WERI-Rb-1 (cell line): ENCODE measurements around the gene ABCC5.
A peak's percentile ranks its signal among the peaks of the same experiment; 100 is the strongest.
"Not testable (repeated sequence)": the region's sequence is repeated elsewhere in the genome, so short reads cannot be mapped to it uniquely, and the experiment has no call there.

ENCODE experiments used
- DNase-seq: peaks from one replicate; pipeline ENCODE4 v3.0.0-alpha.2; 2020
- H3K27ac ChIP-seq: fragments of 250-450 bp; sonication (Bioruptor Pico); 2 replicates; pipeline ENCODE4 v1.5.1; 2020; ENCODE audit warnings: mild to moderate bottlenecking, moderate library complexity
- H3K27me3 ChIP-seq: fragments of 250-450 bp; sonication (Bioruptor Pico); 2 replicates; pipeline ENCODE4 v1.5.1; 2021; ENCODE audit warnings: mild to moderate bottlenecking, low read depth, moderate library complexity; ENCODE audit not compliant: insufficient read depth, severe bottlenecking
- H3K36me3 ChIP-seq: fragments of 250-450 bp; sonication (Bioruptor Pico); 2 replicates; pipeline ENCODE4 v1.5.1; 2020; ENCODE audit warnings: mild to moderate bottlenecking, moderate library complexity
- H3K4me3 ChIP-seq: 2 replicates; pipeline ENCODE4 v1.5.1; 2011; ENCODE audit warnings: low read depth, mild to moderate bottlenecking, control low read depth, low read length
- H3K9me3 ChIP-seq: fragments of 250-450 bp; sonication (Bioruptor Pico); 2 replicates; pipeline ENCODE4 v1.5.1; 2021; ENCODE audit warnings: mild to moderate bottlenecking, moderate library complexity; ENCODE audit not compliant: severe bottlenecking
- TF ChIP-seq, protein P1 (sequence below): IDR thresholded peaks from 2 replicates; pipeline ENCODE4 v1.5.1; 2011; ENCODE audit warnings: low read depth, mild to moderate bottlenecking, control low read depth, inconsistent platforms, low read length

ABCC5 gene

DNA sequence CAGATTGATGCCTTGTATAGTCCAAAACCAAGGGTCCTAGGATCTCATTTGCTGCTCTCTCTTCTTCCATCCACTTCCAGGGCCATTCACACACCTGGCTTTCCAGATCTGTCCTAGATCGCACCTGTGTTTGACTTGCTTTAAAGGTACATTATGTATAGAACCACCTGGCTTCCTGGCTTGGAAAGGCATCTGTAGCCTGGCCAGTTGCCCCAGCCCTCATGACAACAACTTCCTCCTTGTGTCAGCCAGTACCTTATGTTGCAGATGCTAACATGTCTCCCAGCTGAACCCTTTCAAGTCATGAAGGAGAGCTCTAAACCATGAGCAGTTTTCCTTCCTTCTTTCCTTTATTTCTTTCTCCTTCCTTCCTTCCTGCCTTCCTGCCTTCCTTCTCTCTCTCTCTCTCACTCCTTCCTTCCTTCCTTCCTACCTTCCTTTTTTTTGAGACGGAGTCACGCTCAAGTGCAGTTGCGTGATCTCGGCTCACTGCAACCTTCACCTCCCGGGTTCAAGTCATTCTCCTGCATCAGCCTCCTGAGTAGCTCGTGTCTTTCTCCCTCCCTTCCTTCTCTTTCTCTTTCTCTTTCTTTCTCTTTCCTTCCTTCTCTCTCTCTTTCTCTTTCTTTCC, 32.6 kb upstream of the ABCC5 start:
- H3K4me3 ChIP-seq = no peak overlapping the region
- H3K9me3 ChIP-seq = no peaks in the 10 kb centered on the region
- TF ChIP-seq, protein P1, sequence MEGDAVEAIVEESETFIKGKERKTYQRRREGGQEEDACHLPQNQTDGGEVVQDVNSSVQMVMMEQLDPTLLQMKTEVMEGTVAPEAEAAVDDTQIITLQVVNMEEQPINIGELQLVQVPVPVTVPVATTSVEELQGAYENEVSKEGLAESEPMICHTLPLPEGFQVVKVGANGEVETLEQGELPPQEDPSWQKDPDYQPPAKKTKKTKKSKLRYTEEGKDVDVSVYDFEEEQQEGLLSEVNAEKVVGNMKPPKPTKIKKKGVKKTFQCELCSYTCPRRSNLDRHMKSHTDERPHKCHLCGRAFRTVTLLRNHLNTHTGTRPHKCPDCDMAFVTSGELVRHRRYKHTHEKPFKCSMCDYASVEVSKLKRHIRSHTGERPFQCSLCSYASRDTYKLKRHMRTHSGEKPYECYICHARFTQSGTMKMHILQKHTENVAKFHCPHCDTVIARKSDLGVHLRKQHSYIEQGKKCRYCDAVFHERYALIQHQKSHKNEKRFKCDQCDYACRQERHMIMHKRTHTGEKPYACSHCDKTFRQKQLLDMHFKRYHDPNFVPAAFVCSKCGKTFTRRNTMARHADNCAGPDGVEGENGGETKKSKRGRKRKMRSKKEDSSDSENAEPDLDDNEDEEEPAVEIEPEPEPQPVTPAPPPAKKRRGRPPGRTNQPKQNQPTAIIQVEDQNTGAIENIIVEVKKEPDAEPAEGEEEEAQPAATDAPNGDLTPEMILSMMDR = no peak
- DNase-seq = no peak
- H3K27me3 ChIP-seq = no peaks in the 10 kb centered on the region
- H3K27ac ChIP-seq = no peak overlapping the region
- H3K36me3 ChIP-seq = no peaks in the 10 kb centered on the region

DNA sequence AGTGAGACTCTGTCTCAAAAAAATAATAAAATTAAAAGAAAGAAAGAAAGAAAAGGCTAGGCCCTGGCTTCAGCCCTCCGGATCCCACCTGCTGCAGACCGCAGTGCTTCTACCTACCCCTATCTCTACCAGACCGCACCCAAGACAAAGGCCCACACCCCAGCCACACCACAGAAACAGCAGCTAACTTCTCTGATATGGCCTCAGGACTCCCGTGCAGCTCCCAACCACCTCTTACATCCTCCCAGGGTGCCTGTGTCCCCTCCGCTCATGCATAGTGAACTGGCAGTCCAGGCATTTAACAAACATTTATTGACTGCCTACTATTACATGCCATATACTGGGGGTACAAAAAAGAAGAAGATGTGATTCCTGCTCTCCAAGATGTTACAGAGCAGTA, 28.3 kb upstream of the ABCC5 start:
- no peak overlapping the region for H3K4me3 ChIP-seq
- TF ChIP-seq, protein P1 = no peak
- no peaks in the 10 kb centered on the region for H3K27me3 ChIP-seq
- no peaks in the 10 kb centered on the region for H3K9me3 ChIP-seq
- H3K27ac ChIP-seq = no peak overlapping the region
- DNase-seq = no peak
- H3K36me3 ChIP-seq = no peaks in the 10 kb centered on the region

DNA sequence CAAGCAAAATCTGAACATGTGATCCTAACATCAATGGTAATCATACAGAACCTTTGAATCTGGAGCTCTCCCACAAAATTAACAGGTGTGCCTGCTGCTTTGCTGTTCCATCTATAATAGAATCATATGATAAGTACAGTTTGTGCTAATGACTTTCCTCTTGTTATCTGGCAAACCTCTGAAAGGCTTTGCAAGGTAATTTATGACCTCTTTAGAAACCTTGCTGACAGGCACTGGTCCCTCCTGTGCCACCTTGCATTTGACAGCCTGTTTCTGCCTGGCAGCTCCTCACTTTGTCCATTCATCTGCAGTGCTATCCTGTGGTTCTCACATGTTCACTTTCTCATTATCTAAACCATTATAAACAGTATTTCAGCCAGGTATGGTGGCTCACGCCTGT, 24.9 kb upstream of the ABCC5 start:
- no peaks in the 10 kb centered on the region for H3K9me3 ChIP-seq
- no peak overlapping the region for H3K4me3 ChIP-seq
- no peaks in the 10 kb centered on the region for H3K36me3 ChIP-seq
- TF ChIP-seq, protein P1 = no peak
- no peaks in the 10 kb centered on the region for H3K27me3 ChIP-seq
- no peak for DNase-seq
- no peak overlapping the region for H3K27ac ChIP-seq

DNA sequence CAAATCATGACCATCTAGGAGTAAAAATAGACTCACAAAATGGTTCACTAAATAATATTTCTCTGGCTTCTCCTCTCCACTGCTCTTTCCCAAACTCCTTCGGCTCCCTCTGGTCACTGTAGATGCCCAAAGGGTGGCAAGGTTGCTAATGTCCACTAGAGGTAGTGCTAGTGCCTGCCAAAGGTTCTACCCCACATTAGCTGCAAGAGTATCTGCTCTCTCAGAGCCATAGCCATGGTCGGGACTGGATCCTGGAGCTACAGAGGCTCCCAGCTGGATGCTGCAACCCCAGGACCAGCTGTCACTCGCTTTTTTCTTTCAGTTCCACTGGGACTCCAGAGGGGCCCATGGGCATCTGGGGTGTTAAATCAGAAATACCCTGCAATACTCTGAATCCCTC, 22.3 kb upstream of the ABCC5 start:
- no peaks in the 10 kb centered on the region for H3K9me3 ChIP-seq
- DNase-seq = peak; percentile 72
- H3K36me3 ChIP-seq = no peaks in the 10 kb centered on the region

DNA sequence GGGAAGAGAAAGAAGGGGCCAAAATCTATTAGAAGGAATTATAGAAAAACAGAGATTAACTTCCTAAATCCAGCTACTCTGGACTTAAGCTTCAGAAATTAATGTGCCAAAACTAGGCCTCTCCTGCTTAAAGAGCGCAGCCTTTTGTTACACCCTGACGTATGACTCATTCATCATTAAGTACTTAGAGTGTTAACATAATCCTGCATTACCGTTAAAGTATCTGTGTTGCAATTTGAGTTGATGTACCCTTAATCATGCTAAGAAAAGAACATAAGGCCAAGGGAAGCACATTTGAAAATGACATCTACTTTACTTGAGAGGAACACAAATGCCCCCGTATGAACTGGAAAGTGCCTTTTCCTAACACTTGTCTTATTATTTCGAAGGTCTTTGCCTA, 21.7 kb upstream of the ABCC5 start:
- Histone ChIP-seq H3K27me3 (no peaks in the 10 kb centered on the region), H3K4me3 (peak overlapping the region; percentile 5; the same call in 1 of the 2 replicates), H3K27ac (peak overlapping the region; percentile 35; the same call in 1 of the 2 replicates), H3K9me3 (no peaks in the 10 kb centered on the region), H3K36me3 (no peaks in the 10 kb centered on the region)
- TF ChIP-seq, protein P1 = no peak
- DNase-seq = peak; percentile 53

More for the DNA sequence above, 22.3 kb upstream of the ABCC5 start:
- TF ChIP-seq, protein P1 = peak; percentile 71
- Histone ChIP-seq H3K4me3 (peak overlapping the region; percentile 5; the same call in 1 of the 2 replicates), H3K27me3 (no peaks in the 10 kb centered on the region), H3K27ac (peak overlapping the region; percentile 35; the same call in 1 of the 2 replicates)

DNA sequence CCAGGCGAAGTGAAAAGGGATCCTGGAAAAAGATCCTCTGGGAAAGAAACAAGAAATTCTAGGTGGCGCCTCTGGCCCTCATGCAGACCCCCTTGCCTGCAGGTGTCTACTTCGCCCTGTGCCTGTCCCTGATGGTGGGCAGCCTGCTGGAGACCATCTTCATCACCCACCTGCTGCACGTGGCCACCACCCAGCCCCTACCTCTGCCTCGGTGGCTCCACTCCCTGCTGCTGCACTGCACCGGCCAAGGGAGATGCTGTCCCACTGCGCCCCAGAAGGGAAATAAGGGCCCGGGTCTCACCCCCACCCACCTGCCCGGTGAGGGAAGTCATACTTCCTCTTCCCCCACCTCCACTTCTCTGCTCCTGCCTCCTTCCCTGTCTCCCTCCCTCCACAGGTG, 20.6 kb upstream of the ABCC5 start:
- not testable (repeated sequence) for DNase-seq, H3K27me3 ChIP-seq, H3K36me3 ChIP-seq, H3K9me3 ChIP-seq, H3K27ac ChIP-seq, H3K4me3 ChIP-seq
